Endothelial cell (in vitro differentiated cells): ENCODE measurements around the gene ANKMY2. TPM values are rescaled to one million over a fixed set of nuclear protein-coding genes. Genes with fewer than 3 reads are reported as not detected.

Experiments
- DNase-seq: peaks from one replicate; pipeline ENCODE4 v3.0.0; 2021; ENCODE audit warnings: low spot score
- H3K27ac Mint-ChIP-seq: one replicate; pipeline ENCODE4 v1.8.0; 2021; ENCODE audit warnings: mixed read lengths, inconsistent platforms; ENCODE audit not compliant: unreplicated experiment
- H3K27me3 Mint-ChIP-seq: one replicate; pipeline ENCODE4 v1.8.0; 2021; ENCODE audit warnings: mild to moderate bottlenecking, moderate library complexity, mixed read lengths, inconsistent platforms; ENCODE audit not compliant: unreplicated experiment
- H3K36me3 Mint-ChIP-seq: one replicate; pipeline ENCODE4 v1.8.0; 2021; ENCODE audit warnings: mild to moderate bottlenecking, low read depth, mixed read lengths, inconsistent platforms; ENCODE audit not compliant: unreplicated experiment
- H3K4me1 Mint-ChIP-seq: one replicate; pipeline ENCODE4 v1.8.0; 2021; ENCODE audit warnings: mild to moderate bottlenecking, mixed read lengths, inconsistent platforms; ENCODE audit not compliant: unreplicated experiment
- H3K4me3 Mint-ChIP-seq: one replicate; pipeline ENCODE4 v1.8.0; 2021; ENCODE audit warnings: mild to moderate bottlenecking, mixed read lengths, inconsistent platforms; ENCODE audit not compliant: unreplicated experiment
- H3K9me3 Mint-ChIP-seq: one replicate; pipeline ENCODE4 v1.8.0; 2021; ENCODE audit warnings: mixed read lengths, inconsistent platforms; ENCODE audit not compliant: unreplicated experiment
- total RNA-seq: library from RNA; stranded (reverse); fragmentation: NEBNext Ultra II Directional; extraction: Animal tissue kit (Norgen Biotek cat#: 25700); gene quantifications from one replicate; pipeline ENCODE4 v1.2.1, GENCODE V29; 2021; ENCODE audit not compliant: unreplicated experiment
- TF ChIP-seq, protein P1 (sequence below): fragments of 200-600 bp; sonication (generic); IDR thresholded peaks from one replicate; pipeline ENCODE4 v1.5.0; 2021; ENCODE audit warnings: antibody characterized with exemption; ENCODE audit not compliant: unreplicated experiment

Gene ANKMY2
- total RNA-seq, 1 donor from 2014 or later: 20.5 TPM

DNA sequence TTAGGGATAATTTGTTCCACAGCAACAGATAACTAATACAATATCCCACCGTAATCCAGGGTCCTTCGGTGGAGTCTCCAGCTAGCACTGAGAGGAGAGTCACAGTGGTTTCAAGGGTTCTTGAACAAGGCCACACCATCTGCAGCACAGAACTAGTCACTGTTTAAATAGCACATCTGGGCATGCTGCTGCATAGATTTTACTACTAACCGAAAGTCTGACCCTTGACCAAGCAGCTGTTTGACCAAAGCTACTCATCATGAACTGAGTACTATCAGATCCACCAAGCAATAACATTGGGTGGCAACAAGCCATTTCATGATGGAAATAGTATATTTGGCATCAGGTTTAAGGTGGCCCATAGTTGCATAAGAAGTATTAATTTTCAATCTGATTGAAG, 53.2 kb downstream of the ANKMY2 start:
- H3K36me3 Mint-ChIP-seq: no peaks in the 10 kb centered on the region
- H3K4me3 Mint-ChIP-seq: no peak overlapping the region
- peaks cover 13% of the 10 kb centered on the region for H3K4me1 Mint-ChIP-seq
- no peak overlapping the region for H3K27ac Mint-ChIP-seq
- TF ChIP-seq, protein P1, sequence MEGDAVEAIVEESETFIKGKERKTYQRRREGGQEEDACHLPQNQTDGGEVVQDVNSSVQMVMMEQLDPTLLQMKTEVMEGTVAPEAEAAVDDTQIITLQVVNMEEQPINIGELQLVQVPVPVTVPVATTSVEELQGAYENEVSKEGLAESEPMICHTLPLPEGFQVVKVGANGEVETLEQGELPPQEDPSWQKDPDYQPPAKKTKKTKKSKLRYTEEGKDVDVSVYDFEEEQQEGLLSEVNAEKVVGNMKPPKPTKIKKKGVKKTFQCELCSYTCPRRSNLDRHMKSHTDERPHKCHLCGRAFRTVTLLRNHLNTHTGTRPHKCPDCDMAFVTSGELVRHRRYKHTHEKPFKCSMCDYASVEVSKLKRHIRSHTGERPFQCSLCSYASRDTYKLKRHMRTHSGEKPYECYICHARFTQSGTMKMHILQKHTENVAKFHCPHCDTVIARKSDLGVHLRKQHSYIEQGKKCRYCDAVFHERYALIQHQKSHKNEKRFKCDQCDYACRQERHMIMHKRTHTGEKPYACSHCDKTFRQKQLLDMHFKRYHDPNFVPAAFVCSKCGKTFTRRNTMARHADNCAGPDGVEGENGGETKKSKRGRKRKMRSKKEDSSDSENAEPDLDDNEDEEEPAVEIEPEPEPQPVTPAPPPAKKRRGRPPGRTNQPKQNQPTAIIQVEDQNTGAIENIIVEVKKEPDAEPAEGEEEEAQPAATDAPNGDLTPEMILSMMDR: no peak
- H3K9me3 Mint-ChIP-seq: no peaks in the 10 kb centered on the region
- DNase-seq: no peak
- H3K27me3 Mint-ChIP-seq: no peaks in the 10 kb centered on the region

DNA sequence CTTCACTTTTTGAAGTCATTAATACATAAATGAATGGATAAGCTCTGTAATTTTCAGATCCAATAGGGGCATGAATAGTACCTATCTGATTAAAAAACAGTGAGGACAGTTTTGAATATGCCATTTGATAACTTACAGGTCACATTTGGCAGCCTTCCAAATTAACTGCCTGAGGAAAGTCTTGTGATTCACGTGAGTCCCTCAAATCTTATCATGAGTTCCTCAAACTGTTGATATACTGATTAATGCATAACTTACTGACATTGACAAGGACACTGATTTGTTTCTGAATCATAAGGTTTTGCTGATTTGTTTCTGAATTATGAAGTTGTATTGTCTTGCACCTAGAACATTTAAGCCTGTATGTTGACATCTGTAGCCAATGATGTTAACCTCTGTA, 55.1 kb downstream of the ANKMY2 start:
- H3K4me1 Mint-ChIP-seq: peaks cover 3% of the 10 kb centered on the region
- H3K27ac Mint-ChIP-seq: no peak overlapping the region
- TF ChIP-seq, protein P1: no peak
- no peaks in the 10 kb centered on the region for H3K9me3 Mint-ChIP-seq
- no peak overlapping the region for H3K4me3 Mint-ChIP-seq
- H3K36me3 Mint-ChIP-seq: peaks cover 4% of the 10 kb centered on the region
- no peak for DNase-seq
- peaks cover 2% of the 10 kb centered on the region for H3K27me3 Mint-ChIP-seq

DNA sequence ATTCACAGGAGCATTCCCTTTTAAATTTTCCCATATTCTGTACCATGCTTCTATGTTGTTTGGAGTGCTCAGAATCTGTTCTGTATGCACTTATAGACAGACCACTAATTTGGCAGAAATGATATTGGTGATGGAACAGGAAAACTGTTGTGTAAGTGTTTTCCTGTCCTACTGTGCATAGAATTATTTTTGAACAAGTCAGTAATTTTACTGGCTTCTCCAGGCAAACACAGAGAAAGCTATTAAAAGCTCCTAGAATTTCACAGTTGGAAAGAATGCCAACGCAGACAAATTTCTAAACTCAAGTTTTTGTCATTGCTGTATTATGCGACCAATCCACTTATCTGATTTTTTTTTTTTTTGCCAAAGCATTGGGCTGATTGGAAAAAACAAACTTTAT, 55.7 kb downstream of the ANKMY2 start:
- peaks cover 2% of the 10 kb centered on the region for H3K27me3 Mint-ChIP-seq
- H3K36me3 Mint-ChIP-seq: peaks cover 4% of the 10 kb centered on the region
- no peak overlapping the region for H3K4me3 Mint-ChIP-seq
- TF ChIP-seq, protein P1: no peak
- no peak for DNase-seq
- no peaks in the 10 kb centered on the region for H3K9me3 Mint-ChIP-seq
- no peaks in the 10 kb centered on the region for H3K4me1 Mint-ChIP-seq
- no peak overlapping the region for H3K27ac Mint-ChIP-seq

DNA sequence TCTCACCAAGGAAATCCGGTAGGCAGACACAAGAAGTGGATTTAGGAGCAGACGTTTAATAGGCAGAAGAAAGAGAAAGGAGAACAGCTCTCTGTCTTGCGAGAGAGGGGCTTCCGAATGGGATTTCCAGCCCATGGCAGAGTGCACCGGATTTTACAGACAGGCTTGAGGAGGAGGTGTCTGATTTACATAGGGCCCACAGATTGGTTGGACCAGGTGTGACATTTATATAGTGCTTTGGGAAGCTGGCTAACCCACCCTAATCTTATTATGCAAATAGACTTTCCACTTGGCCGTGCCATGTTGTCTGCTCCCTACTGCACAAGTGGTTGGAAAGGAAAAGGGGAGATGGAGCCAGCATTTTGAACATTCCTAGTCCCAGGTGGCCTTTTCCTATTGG, 57.8 kb downstream of the ANKMY2 start:
- H3K4me1 Mint-ChIP-seq: no peaks in the 10 kb centered on the region
- H3K4me3 Mint-ChIP-seq: no peak overlapping the region
- no peak for DNase-seq
- H3K27me3 Mint-ChIP-seq: peaks cover 4% of the 10 kb centered on the region
- H3K27ac Mint-ChIP-seq: no peak overlapping the region
- TF ChIP-seq, protein P1: no peak
- H3K9me3 Mint-ChIP-seq: no peaks in the 10 kb centered on the region
- H3K36me3 Mint-ChIP-seq: peaks cover 4% of the 10 kb centered on the region

DNA sequence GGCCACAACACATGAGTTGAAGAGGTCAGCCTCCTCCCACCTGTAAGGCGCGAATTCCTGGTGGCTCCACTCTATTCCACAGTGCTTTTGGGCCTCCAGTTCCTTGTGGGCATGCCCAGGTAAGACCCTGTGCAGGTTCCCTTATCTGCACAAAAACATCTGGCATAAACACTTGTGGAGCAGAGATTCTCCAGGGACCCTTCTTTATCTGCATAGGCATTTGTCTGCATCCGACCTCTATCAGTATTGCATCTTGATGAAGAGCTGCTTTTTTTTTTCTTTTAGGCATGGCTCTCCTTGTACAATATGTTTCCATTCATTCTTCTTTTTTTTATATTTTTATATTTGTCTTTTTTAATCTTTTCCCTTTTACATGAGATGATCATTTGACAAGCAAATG, 58.4 kb downstream of the ANKMY2 start:
- Mint-ChIP-seq H3K27ac (no peak overlapping the region), H3K27me3 (peaks cover 4% of the 10 kb centered on the region), H3K36me3 (peaks cover 4% of the 10 kb centered on the region), H3K4me3 (no peak overlapping the region), H3K9me3 (no peaks in the 10 kb centered on the region), H3K4me1 (no peaks in the 10 kb centered on the region)
- no peak for DNase-seq
- TF ChIP-seq, protein P1: no peak
